ENCODE data around the gene HNRNPH1.

DNA sequence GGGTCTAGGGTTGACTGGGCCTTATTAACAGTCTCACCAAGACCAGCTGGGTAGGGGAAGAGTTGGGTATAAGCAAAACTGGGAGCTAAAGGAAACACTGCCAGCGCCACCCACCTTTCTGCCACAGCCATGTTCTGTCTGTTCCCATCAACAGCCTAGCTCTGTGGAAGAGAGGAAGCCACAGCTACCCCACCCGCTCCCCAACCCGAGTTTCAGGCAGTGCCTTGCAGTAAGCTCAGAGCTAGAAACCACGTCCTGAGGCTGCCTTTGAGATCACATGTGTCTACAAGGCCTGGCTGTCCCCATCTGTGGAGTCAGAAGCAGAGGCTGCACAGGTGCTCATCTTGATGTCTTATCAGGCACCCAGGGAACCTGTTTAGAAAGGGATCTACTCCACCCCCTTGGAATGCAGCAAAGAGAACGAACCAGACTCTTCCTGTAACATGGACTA lies 15.3 kb downstream of the HNRNPH1 start:
- TF ChIP-seq CTCF (conservative IDR thresholded peaks at IDR 0.05) (no peak), EZH2 (IDR thresholded peaks at IDR 0.05; ENCODE audit: low read depth) (no peak)
